GM19043 (cell line): ENCODE measurements around the gene TBC1D13.

ENCODE experiments used
- ATAC-seq: cut with Tn5 transposase; IDR thresholded peaks from one replicate; pipeline ENCODE4 v1.9.1; 2021; ENCODE audit warnings: low read depth; ENCODE audit not compliant: unreplicated experiment

TBC1D13 gene

GRCh38 chr9:128819716-128820664, 32.9 kb downstream of the TBC1D13 start:
- ATAC-seq, result no peak

GRCh38 chr9:128820665-128821583, 33.9 kb downstream of the TBC1D13 start:
- ATAC-seq, result no peak

GRCh38 chr9:128821584-128822406, 34.7 kb downstream of the TBC1D13 start:
- no peak for ATAC-seq

- no peak for ATAC-seq
These were observed 35.5 kb downstream of the TBC1D13 start for GRCh38 chr9:128822407-128823042.

GRCh38 chr9:128823362-128823902, 36.4 kb downstream of the TBC1D13 start:
- ATAC-seq, result no peak

GRCh38 chr9:128823903-128824406, 36.9 kb downstream of the TBC1D13 start:
- ATAC-seq, result no peak

GRCh38 chr9:128824911-128825310, 37.9 kb downstream of the TBC1D13 start:
- no peak for ATAC-seq

- no peak for ATAC-seq
These were observed 39.1 kb downstream of the TBC1D13 start for GRCh38 chr9:128825923-128826700.

GRCh38 chr9:128828267-128828666, 41.2 kb downstream of the TBC1D13 start:
- no peak for ATAC-seq

- ATAC-seq, result peak; percentile 8
These were observed 41.8 kb downstream of the TBC1D13 start for GRCh38 chr9:128828719-128829452.

GRCh38 chr9:128829477-128830251, 42.6 kb downstream of the TBC1D13 start, which contains the start of gene SPOUT1:
Gene SPOUT1 (minus strand): TSS chr9:128829794. CDS start chr9:128829780, 14 bp downstream.
- peak; percentile 97 for ATAC-seq

- ATAC-seq, result no peak
These were observed 46.6 kb downstream of the TBC1D13 start for GRCh38 chr9:128833696-128834095.

GRCh38 chr9:128835246-128836210, 48.5 kb downstream of the TBC1D13 start:
- no peak for ATAC-seq

- no peak for ATAC-seq
These were observed 49.6 kb downstream of the TBC1D13 start for GRCh38 chr9:128836509-128837145.

GRCh38 chr9:128838338-128838737, 51.3 kb downstream of the TBC1D13 start:
- no peak for ATAC-seq
